Osteoblast (primary cell): ENCODE data around the gene SHB. TPM values are rescaled to one million over a fixed set of nuclear protein-coding genes. Genes with fewer than 3 reads are reported as not detected.

Experiments
- DNase-seq: peaks from one replicate; pipeline ENCODE4 v3.0.0; 2011; ENCODE audit warnings: low spot score, mixed read lengths; ENCODE audit not compliant: insufficient read length; ENCODE audit errors: missing footprints
- H2AFZ ChIP-seq: 2 replicates; pipeline ENCODE4 v1.6.0; 2011; ENCODE audit warnings: mild to moderate bottlenecking, low read length
- H3K27ac ChIP-seq: 2 replicates; pipeline ENCODE4 v1.5.1; 2011; ENCODE audit warnings: mild to moderate bottlenecking, low read depth, low read length, moderate library complexity
- H3K27me3 ChIP-seq: 2 replicates; pipeline ENCODE4 v1.6.0; 2012; ENCODE audit warnings: mild to moderate bottlenecking, control low read depth, inconsistent platforms, low read length, moderate library complexity; ENCODE audit not compliant: insufficient read depth
- H3K36me3 ChIP-seq: 2 replicates; pipeline ENCODE4 v1.5.1; 2011; ENCODE audit warnings: mild to moderate bottlenecking, low read length, control low read depth, moderate library complexity; ENCODE audit not compliant: insufficient read depth
- H3K4me1 ChIP-seq: 2 replicates; pipeline ENCODE4 v1.5.1; 2011; ENCODE audit warnings: mild to moderate bottlenecking, low read length, control low read depth, moderate library complexity; ENCODE audit not compliant: insufficient read depth
- H3K4me2 ChIP-seq: 2 replicates; pipeline ENCODE4 v1.6.0; 2011; ENCODE audit warnings: mild to moderate bottlenecking, low read length; ENCODE audit not compliant: insufficient read depth
- H3K4me3 ChIP-seq: fragments of 200-600 bp; sonication (generic); 3 replicates; pipeline ENCODE4 v1.5.1; 2012; ENCODE audit warnings: mild to moderate bottlenecking, low read length, inconsistent platforms; ENCODE audit not compliant: insufficient read depth
- H3K79me2 ChIP-seq: 2 replicates; pipeline ENCODE4 v1.6.0; 2012; ENCODE audit warnings: mild to moderate bottlenecking, low read length, control low read depth, inconsistent platforms; ENCODE audit not compliant: insufficient read depth
- H3K9me3 ChIP-seq: 2 replicates; pipeline ENCODE4 v1.5.1; 2011; ENCODE audit warnings: low read depth, low read length, control low read depth
- H4K20me1 ChIP-seq: 2 replicates; pipeline ENCODE4 v1.6.0; 2012; ENCODE audit warnings: mild to moderate bottlenecking, low read length, control low read depth; ENCODE audit not compliant: insufficient read depth
- total RNA-seq: library from RNA; depleted of rRNA; stranded (reverse); fragments of >200 nt; gene quantifications from 2 replicates; pipeline ENCODE4 v1.2.3, GENCODE V29; 2012
- TF ChIP-seq, protein P1 (sequence below): IDR thresholded peaks from 2 replicates; pipeline ENCODE4 v1.5.1; 2011; ENCODE audit warnings: mild to moderate bottlenecking, low read depth, low read length, moderate library complexity; ENCODE audit errors: extremely low read depth

Gene SHB
- total RNA-seq, 1 donor = 9.4 TPM

- Histone ChIP-seq H3K4me1 (peaks cover 5% of the 10 kb centered on the region), H3K27ac (no peak overlapping the region), H3K4me2 (no peak overlapping the region), H3K27me3 (no peaks in the 10 kb centered on the region), H3K9me3 (no peaks in the 10 kb centered on the region), H3K4me3 (no peak overlapping the region), H4K20me1 (peaks cover 21% of the 10 kb centered on the region), H2AFZ (no peak overlapping the region), H3K36me3 (peaks cover under 1% of the 10 kb centered on the region), H3K79me2 (peaks cover 42% of the 10 kb centered on the region)
- peak; percentile 3 for DNase-seq
- TF ChIP-seq, protein P1, sequence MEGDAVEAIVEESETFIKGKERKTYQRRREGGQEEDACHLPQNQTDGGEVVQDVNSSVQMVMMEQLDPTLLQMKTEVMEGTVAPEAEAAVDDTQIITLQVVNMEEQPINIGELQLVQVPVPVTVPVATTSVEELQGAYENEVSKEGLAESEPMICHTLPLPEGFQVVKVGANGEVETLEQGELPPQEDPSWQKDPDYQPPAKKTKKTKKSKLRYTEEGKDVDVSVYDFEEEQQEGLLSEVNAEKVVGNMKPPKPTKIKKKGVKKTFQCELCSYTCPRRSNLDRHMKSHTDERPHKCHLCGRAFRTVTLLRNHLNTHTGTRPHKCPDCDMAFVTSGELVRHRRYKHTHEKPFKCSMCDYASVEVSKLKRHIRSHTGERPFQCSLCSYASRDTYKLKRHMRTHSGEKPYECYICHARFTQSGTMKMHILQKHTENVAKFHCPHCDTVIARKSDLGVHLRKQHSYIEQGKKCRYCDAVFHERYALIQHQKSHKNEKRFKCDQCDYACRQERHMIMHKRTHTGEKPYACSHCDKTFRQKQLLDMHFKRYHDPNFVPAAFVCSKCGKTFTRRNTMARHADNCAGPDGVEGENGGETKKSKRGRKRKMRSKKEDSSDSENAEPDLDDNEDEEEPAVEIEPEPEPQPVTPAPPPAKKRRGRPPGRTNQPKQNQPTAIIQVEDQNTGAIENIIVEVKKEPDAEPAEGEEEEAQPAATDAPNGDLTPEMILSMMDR = no peak
These were observed 84.8 kb downstream of the SHB start for GRCh38 chr9:37984278-37984671.

GRCh38 chr9:37983381-37984067, 85.5 kb downstream of the SHB start:
- no peaks in the 10 kb centered on the region for H3K27me3 ChIP-seq
- H3K27ac ChIP-seq = no peak overlapping the region
- H3K4me2 ChIP-seq = no peak overlapping the region
- H2AFZ ChIP-seq = no peak overlapping the region
- H4K20me1 ChIP-seq = peaks cover 16% of the 10 kb centered on the region
- H3K4me3 ChIP-seq = no peak overlapping the region
- H3K9me3 ChIP-seq = no peaks in the 10 kb centered on the region
- H3K79me2 ChIP-seq = peaks cover 41% of the 10 kb centered on the region
- TF ChIP-seq, protein P1 = no peak
- peaks cover 5% of the 10 kb centered on the region for H3K4me1 ChIP-seq
- DNase-seq = peak; percentile 58
- H3K36me3 ChIP-seq = no peaks in the 10 kb centered on the region

- TF ChIP-seq, protein P1 = no peak
- no peak overlapping the region for H3K4me2 ChIP-seq
- no peak overlapping the region for H3K27ac ChIP-seq
- no peak overlapping the region for H2AFZ ChIP-seq
- H3K79me2 ChIP-seq = peaks cover 27% of the 10 kb centered on the region
- H3K36me3 ChIP-seq = no peaks in the 10 kb centered on the region
- no peaks in the 10 kb centered on the region for H3K9me3 ChIP-seq
- H3K4me3 ChIP-seq = no peak overlapping the region
- H4K20me1 ChIP-seq = peaks cover 3% of the 10 kb centered on the region
- H3K4me1 ChIP-seq = peaks cover 25% of the 10 kb centered on the region
- no peaks in the 10 kb centered on the region for H3K27me3 ChIP-seq
- DNase-seq = no peak
These were observed 89.2 kb downstream of the SHB start for GRCh38 chr9:37979844-37980243.

- Histone ChIP-seq H3K9me3 (no peaks in the 10 kb centered on the region), H4K20me1 (peaks cover 3% of the 10 kb centered on the region), H3K4me3 (no peak overlapping the region), H3K79me2 (peaks cover 29% of the 10 kb centered on the region), H3K36me3 (no peaks in the 10 kb centered on the region), H3K4me1 (peaks cover 29% of the 10 kb centered on the region), H2AFZ (no peak overlapping the region), H3K27ac (no peak overlapping the region), H3K4me2 (no peak overlapping the region), H3K27me3 (no peaks in the 10 kb centered on the region)
- TF ChIP-seq, protein P1 = no peak
- DNase-seq = no peak
These were observed 90.0 kb downstream of the SHB start for GRCh38 chr9:37978983-37979382.
